Mucosa of descending colon (tissue), 3 donors: ENCODE data around the gene HLCS. TPM values are rescaled to one million over a fixed set of nuclear protein-coding genes. Genes with fewer than 3 reads are reported as not detected.

Experiments used
- ATAC-seq: fragments of 200-7000 bp; cut with Tn5 transposase; one replicate; pipeline ENCODE4 v1.9.1; 2020; ENCODE audit warnings: mild to moderate bottlenecking, moderate library complexity
- DNase-seq, 3 donors: peaks; one replicate each; pipeline ENCODE4 v3.0.0-alpha.2; 2020
- H3K36me3 ChIP-seq: fragments of 200-600 bp; one replicate; pipeline ENCODE4 v1.8.0; 2021; ENCODE audit warnings: low read depth, mild to moderate bottlenecking
- H3K4me1 ChIP-seq: fragments of 200-600 bp; one replicate; pipeline ENCODE4 v1.8.0; 2021; ENCODE audit warnings: low read depth, mild to moderate bottlenecking
- H3K4me3 ChIP-seq: fragments of 200-600 bp; one replicate; pipeline ENCODE4 v1.8.0; 2021; ENCODE audit warnings: mild to moderate bottlenecking
- H3K9me3 ChIP-seq: fragments of 200-600 bp; one replicate; pipeline ENCODE4 v1.8.0; 2021; ENCODE audit warnings: mild to moderate bottlenecking
- intact Hi-C, 2 donors: fragments of 100-400 bp; cut with DNase I in 1 of 2; cut with micrococcal nuclease in 1 of 2; formaldehyde crosslinking; loops; one replicate each; pipeline versions ENCODE4 v1.11.0 to v1.11.1; 2022; cut with DNase I, micrococcal nuclease
- total RNA-seq, 3 donors: library from RNA; stranded (reverse); fragmentation: NEBNext Ultra II Directional in 2 of 3; extraction: Animal tissue kit (Norgen Biotek cat#: 25700) in 2 of 3; gene quantifications; one replicate each; pipeline versions ENCODE4 v1.2.1 to v1.2.4, GENCODE V29; 2021 to 2023
- TF ChIP-seq, protein P1 (sequence below): fragments of 200-600 bp; IDR thresholded peaks from one replicate; pipeline ENCODE4 v1.8.0; 2022; ENCODE audit warnings: antibody characterized with exemption, mild to moderate bottlenecking
- donor health status: DM: no; HTN: no; CAD: no; lungs with moderate emphysema.
- donor health status: DM: no; HTN: no; CAD: no.
- donor health status: DM: no; HTN: yes; CAD: no.

The HLCS gene
- total RNA-seq, 3 donors from 2014 or later: 13.3 to 16.7 (median 14.9) TPM

DNA sequence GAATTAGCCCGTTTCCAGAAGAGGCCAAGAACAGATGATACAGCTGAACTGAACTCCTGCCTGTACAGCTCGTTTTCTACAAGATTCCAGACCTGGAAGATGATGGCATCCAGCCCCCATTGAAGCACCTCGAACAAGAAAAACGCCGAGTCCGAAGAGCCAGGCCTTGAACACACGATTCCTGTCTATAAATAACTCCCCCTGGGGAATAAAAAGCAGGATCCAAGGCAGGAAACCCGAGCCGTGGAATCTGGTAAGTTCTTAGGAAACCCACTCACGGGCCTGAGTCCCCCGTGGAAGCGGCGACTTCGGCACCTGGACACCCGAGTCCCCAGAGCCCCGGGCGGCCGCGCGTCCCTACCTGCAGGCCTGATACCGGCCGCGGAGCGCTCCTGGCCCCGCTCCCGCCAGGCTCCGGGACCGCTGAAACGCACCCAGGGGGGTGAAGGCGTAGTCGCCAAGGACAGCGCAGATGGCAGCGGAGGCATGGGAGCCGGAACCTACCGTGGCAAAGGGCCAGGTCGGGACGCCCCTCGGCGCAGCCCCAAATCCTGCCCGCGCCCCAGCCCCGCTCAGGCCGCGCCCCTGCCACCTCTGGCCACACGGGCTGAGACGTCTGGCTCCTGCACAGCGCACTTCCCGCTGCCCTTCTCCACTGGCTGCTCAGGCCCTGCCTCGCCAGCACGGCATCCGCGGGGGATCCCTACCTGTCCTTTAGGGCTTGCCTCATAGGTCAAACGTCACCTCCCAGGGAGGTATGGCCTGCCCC is 14.0 kb upstream of the HLCS start:
- intact Hi-C loops: no loop called here
- peak; percentile 88 for ATAC-seq
- no peaks in the 10 kb centered on the region for H3K36me3 ChIP-seq
- no peaks in the 10 kb centered on the region for H3K9me3 ChIP-seq
- H3K4me1 ChIP-seq: peaks cover 2% of the 10 kb centered on the region
- DNase-seq: peak; percentile 32 to 61 (median 61)
- H3K4me3 ChIP-seq: no peak overlapping the region
- TF ChIP-seq, protein P1, sequence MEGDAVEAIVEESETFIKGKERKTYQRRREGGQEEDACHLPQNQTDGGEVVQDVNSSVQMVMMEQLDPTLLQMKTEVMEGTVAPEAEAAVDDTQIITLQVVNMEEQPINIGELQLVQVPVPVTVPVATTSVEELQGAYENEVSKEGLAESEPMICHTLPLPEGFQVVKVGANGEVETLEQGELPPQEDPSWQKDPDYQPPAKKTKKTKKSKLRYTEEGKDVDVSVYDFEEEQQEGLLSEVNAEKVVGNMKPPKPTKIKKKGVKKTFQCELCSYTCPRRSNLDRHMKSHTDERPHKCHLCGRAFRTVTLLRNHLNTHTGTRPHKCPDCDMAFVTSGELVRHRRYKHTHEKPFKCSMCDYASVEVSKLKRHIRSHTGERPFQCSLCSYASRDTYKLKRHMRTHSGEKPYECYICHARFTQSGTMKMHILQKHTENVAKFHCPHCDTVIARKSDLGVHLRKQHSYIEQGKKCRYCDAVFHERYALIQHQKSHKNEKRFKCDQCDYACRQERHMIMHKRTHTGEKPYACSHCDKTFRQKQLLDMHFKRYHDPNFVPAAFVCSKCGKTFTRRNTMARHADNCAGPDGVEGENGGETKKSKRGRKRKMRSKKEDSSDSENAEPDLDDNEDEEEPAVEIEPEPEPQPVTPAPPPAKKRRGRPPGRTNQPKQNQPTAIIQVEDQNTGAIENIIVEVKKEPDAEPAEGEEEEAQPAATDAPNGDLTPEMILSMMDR: no peak

DNA sequence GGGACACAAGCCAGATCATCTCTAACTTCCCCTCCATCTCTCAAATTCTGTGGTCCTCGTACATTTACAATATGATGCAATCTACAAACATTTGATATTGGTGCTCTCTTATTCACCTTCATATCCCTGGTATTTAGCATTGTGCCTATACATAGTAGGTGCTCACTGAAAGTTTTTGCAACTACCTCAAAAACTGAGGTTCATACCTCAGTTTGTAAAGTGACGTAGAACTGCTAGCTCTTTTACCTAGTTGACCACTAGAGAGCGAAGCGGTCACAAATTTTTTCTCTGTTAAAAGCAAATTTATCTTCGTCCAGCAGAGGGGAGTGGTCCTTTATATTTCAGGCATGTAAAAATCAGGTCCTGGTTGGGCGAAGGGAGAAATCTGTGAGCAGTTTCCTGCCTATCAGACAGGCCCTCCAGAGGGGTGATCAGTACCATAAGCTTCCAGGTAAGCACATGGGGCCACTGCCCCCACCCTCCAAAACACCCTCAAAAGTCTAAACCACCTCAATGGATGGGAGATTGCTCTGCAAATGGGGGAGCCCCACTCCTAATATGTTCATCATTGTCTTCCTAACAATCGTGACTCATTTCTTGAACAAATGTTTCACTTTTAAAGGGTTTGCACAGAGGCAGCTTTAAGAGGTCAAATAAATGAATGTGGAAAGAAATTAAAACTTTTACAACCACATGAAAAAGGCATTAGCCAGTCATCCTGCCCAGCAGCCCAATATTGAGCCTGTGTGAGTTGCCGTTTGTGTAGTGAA is 10.6 kb upstream of the HLCS start:
- DNase-seq (peak in 1 of 3 donors; percentile 30), ATAC-seq (peak; percentile 40)
- no peaks in the 10 kb centered on the region for H3K9me3 ChIP-seq
- no peaks in the 10 kb centered on the region for H3K36me3 ChIP-seq
- intact Hi-C loops: no loop called here
- no peak overlapping the region for H3K4me3 ChIP-seq
- TF ChIP-seq, protein P1: no peak
- H3K4me1 ChIP-seq: peaks cover 2% of the 10 kb centered on the region

DNA sequence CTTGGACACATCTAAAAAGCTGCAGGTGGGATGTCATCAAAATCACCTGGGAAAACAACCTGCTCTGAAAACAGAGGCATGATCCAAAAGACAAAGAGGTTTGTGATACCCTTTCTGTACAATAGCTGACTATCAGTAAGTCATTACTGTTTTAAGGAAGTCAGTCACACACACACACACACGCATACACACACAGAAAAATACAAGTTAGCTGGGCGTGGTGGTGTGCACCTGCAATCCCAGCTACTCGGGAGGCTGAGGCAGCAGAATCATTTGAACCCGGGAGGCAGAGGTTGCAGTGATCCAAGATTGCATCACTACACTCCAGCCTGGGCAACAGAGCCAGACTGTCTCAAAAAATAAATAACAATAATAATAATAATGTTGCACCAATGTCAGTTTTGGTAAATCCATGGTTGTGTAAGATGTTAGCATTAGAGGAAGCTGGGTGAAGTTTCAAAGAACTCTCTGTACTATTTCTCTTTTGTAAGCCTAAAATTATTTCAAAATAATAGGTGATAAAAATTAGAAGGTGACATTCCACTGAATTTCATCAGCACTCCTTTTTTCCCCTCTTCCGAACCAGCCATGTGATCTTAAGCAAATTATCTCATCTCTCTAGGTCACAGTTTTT is 9.9 kb upstream of the HLCS start:
- intact Hi-C loops: no loop called here
- DNase-seq (no peak), ATAC-seq (no peak)
- Histone ChIP-seq H3K36me3 (no peaks in the 10 kb centered on the region), H3K4me3 (no peak overlapping the region), H3K4me1 (peaks cover 2% of the 10 kb centered on the region), H3K9me3 (no peaks in the 10 kb centered on the region)
- TF ChIP-seq, protein P1: no peak

DNA sequence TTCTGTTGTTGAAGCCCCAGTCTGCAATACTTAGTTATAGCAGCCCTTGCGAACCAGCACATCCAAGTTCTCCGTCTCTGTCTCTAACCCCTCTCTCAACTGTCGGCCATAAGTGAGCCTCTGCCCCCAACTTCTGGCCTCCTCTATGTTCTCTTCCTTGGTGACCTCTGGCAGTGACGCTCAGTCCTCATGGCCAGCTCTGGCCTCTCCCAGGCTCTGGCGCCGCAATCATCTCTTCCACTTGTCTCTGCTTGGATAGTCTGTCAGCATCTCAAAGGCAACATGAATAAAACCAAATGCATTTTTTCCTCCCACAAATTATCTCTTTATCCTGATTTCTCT is 8.4 kb upstream of the HLCS start:
- Histone ChIP-seq H3K4me3 (no peak overlapping the region), H3K36me3 (no peaks in the 10 kb centered on the region), H3K4me1 (no peaks in the 10 kb centered on the region), H3K9me3 (no peaks in the 10 kb centered on the region)
- TF ChIP-seq, protein P1: no peak
- intact Hi-C loops: no loop called here
- DNase-seq (no peak), ATAC-seq (no peak)

DNA sequence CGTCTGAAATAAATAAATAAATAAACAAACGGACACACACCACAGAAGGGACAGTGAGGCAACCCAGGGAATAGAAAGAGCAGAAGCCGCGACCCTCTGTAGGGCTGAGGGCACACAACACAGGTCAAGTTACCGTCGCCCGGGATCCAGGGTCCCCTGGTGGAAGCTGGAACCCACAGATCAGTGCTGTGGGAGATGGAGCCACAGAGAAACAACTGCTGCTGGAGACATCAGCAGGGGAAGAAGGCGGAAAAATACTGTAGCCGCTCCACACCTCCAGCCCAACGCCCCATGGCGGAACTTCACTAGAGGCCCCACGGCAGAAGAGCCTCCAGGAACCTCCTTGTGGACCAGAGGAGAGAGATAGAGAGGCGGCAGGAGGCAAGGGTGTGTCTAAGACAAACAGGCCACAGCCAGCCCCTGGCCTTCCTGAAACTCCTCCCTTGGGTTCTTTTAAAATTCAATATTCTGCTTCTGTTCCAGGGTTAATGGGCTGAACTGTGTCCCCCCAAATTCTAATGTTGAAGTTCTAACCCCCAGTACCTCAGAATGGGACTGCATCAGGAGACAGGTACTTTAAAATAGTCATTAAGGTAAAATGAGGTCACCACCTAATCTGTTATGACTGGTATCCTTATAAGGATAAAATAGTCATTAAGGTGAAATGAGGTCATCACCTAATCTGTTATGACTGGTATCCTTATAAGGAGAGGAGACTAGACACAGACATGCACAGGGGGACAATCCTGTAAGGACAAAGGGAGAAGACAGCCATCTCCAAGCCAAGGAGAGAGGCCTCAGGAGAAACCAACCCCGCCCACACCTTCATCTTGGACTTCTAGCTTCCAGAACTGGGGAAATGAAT is 7.7 kb upstream of the HLCS start:
- Histone ChIP-seq H3K4me3 (no peak overlapping the region), H3K36me3 (no peaks in the 10 kb centered on the region), H3K4me1 (no peaks in the 10 kb centered on the region), H3K9me3 (no peaks in the 10 kb centered on the region)
- ATAC-seq (peak; percentile 34), DNase-seq (no peak)
- TF ChIP-seq, protein P1: no peak
- intact Hi-C loops: no loop called here
